ENCODE results near the gene ATP2A3. TPM values are rescaled to one million over a fixed set of nuclear protein-coding genes. Genes with fewer than 3 reads are reported as not detected.

The ATP2A3 gene
- total RNA-seq, 4 donors from 2014 or later, result 8.5 to 60.7 (median 36.4) TPM

DNA sequence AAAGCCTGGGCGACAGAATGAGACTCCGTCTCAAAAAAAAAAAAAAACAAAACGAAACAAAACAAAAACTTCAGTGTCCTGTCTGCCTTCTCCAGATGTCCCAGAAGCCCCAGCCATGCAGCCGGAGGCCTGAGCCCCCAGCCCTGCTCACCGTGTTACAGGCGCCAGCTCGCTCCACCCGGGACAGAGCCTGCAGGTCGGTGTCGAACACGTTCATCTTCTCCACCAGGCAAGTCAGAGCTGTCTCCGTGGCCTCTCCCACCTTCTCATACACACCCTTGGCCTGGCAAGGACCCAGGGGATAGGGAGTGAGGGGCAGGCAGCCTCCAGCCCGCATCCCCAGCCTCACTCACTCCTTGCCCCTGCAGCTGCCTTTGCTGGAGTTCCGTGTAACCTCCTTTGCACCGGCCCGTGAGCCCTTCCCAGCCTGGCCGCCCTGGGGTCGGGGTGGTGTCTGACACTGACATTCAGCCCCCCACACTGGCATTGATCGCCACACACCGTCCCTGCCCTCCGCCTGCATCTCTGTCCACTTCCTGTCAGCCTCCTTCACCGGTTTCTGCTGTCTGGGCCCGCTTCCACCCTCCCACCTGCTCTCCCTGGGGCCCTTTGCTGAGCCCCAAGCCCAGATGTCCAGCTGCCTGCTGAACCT is 20.9 kb downstream of the ATP2A3 start:
- 71 to 76% methylated on average over 23 of the region's 23 CpGs for WGBS, 2 donors
- DNase-seq (ENCODE audit: low spot score in 2 of 2), result no peak
- TF ChIP-seq, protein P1, sequence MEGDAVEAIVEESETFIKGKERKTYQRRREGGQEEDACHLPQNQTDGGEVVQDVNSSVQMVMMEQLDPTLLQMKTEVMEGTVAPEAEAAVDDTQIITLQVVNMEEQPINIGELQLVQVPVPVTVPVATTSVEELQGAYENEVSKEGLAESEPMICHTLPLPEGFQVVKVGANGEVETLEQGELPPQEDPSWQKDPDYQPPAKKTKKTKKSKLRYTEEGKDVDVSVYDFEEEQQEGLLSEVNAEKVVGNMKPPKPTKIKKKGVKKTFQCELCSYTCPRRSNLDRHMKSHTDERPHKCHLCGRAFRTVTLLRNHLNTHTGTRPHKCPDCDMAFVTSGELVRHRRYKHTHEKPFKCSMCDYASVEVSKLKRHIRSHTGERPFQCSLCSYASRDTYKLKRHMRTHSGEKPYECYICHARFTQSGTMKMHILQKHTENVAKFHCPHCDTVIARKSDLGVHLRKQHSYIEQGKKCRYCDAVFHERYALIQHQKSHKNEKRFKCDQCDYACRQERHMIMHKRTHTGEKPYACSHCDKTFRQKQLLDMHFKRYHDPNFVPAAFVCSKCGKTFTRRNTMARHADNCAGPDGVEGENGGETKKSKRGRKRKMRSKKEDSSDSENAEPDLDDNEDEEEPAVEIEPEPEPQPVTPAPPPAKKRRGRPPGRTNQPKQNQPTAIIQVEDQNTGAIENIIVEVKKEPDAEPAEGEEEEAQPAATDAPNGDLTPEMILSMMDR (IDR thresholded peaks at IDR 0.05), result no peak
- no peak for TF ChIP-seq POLR2A (IDR thresholded peaks at IDR 0.05)

DNA sequence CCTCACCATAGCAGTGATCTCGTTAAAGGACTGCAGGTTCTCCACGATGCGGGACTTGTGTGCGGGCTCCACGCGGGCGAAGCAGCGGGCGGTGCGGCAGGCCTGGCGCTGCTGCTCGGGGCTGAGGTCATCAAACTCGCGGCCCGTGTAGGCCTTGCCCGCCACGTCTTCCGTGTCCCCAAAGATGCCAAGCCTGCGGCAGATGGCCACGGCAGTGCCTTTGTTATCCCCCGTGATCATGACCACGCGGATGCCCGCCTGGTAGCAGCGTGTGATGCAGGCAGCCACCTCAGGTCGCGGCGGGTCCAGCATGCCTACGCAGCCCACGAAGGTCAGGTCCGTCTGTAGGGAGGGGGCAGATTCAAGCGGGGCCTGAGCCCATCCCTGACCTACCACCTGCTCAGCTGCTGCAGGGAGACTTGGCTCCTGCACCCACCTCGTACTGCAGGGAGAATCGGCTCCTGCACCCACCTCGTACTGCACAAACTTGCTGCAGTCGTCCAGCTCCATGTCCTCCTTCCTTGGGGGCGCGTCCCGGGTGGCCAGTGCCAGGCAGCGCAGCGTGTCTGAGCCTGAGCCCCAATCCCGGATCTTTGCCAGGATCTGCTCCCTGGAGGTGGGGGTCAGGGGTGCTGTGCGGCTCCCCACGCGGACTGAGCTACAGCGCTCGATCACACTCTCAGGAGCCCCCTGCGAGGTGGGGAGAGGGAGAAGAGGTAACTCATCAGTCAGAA is 23.1 kb downstream of the ATP2A3 start:
- 92 to 93% methylated on average over 38 to 46 of the region's 48 CpGs for WGBS, 2 donors

More for the DNA sequence above, 20.9 kb downstream of the ATP2A3 start:
- H3K4me3 ChIP-seq (ENCODE audit: low read depth, poor library complexity, severe bottlenecking), result no peak overlapping the region
- intact Hi-C loops (cut with DNase I; ENCODE audit: low total_unique reads), result no loop called here

DNA sequence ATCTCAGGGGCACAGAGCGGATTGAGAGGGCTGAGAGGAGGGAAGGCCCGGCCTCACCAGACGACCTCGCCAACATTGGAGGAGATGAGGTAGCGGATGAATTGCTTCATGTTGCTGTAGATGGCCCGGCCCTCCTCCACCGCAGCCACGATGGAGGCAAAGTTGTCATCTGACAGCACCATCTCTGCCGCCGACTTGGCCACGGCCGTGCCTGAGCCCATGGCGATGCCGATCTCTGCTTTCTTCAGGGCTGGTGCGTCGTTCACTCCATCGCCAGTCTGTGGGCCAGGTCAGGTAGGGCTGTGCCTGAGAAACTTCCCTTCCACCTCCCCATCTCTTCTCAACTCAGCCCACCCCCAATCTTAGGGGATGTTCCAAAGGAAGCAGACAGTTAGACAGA is 26.9 kb downstream of the ATP2A3 start:
- DNase-seq (ENCODE audit: low spot score in 2 of 2), result no peak
- H3K4me3 ChIP-seq (ENCODE audit: low read depth, poor library complexity, severe bottlenecking), result no peak overlapping the region
- TF ChIP-seq, protein P1 (IDR thresholded peaks at IDR 0.05), result no peak
- TF ChIP-seq POLR2A (IDR thresholded peaks at IDR 0.05), result no peak
- WGBS, 2 donors, result 95 to 98% methylated on average over 17 of the region's 17 CpGs
- intact Hi-C loops (cut with DNase I; ENCODE audit: low total_unique reads), result no loop called here

More for the DNA sequence above, 23.1 kb downstream of the ATP2A3 start:
- no peak for DNase-seq (ENCODE audit: low spot score in 2 of 2)
- intact Hi-C loops (cut with DNase I; ENCODE audit: low total_unique reads), result no loop called here
- TF ChIP-seq POLR2A (IDR thresholded peaks at IDR 0.05), result no peak
- TF ChIP-seq, protein P1 (IDR thresholded peaks at IDR 0.05), result no peak
- no peak overlapping the region for H3K4me3 ChIP-seq (ENCODE audit: low read depth, poor library complexity, severe bottlenecking)

DNA sequence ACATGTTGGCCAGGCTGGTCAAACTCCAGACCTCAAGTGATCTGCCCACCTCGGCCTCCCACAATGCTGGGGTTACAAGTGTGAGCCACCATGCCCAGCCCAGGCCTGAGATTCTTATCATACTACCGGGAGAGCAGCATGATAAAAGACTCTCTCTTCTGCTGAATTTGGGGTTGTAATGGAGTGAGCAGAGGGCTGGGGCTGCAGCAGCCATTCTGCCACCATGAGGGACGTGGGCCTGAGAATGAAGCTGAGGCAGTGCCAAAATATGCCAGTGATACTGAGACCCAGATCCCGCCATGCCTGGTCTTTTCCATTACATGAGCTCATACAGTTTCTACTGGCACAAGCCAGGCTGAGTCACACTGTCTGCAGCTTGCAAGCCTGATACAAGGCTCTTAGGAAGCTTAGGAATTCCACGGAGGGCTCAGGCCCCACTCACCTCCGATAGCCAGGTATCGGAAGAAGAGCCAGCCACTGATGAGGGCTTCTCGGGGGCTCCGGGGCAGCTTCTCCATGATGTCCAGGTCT is 28.3 kb downstream of the ATP2A3 start:
- no peak for DNase-seq (ENCODE audit: low spot score in 2 of 2)
- intact Hi-C loops (cut with DNase I; ENCODE audit: low total_unique reads), result no loop called here
- no peak overlapping the region for H3K4me3 ChIP-seq (ENCODE audit: low read depth, poor library complexity, severe bottlenecking)

DNA sequence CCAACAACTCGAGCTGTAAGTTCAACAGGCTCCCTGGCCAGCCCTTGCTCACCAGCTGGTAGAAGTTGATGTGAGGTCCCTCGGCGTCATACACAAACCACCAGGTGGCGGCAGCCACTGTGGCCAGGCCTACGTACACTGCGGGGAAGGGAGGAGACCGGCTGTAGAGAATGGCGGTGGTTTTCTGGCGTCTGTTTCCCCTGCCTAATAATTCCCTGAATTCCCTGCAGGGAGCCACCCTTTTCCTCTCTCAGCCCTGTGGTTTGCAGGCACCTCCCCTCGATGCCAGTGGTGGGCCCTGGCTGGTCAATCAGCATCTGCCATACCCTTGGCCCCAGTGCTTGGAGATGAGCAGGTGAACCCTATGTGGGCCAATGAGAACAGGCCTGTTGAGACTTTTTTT is 29.1 kb downstream of the ATP2A3 start:
- peak in 1 of 2 donors; percentile 36 for DNase-seq (ENCODE audit: low spot score in 2 of 2)
- intact Hi-C loops (cut with DNase I; ENCODE audit: low total_unique reads), result no loop called here
- no peak for TF ChIP-seq POLR2A (IDR thresholded peaks at IDR 0.05)
- TF ChIP-seq, protein P1 (IDR thresholded peaks at IDR 0.05), result no peak

More for the DNA sequence above, 28.3 kb downstream of the ATP2A3 start:
- 83 to 96% methylated on average over 7 to 9 of the region's 9 CpGs for WGBS, 2 donors
- TF ChIP-seq POLR2A (IDR thresholded peaks at IDR 0.05), result no peak
- TF ChIP-seq, protein P1 (IDR thresholded peaks at IDR 0.05), result no peak

More for the DNA sequence above, 29.1 kb downstream of the ATP2A3 start:
- 32 to 34% methylated on average over 10 of the region's 10 CpGs for WGBS, 2 donors
- no peak overlapping the region for H3K4me3 ChIP-seq (ENCODE audit: low read depth, poor library complexity, severe bottlenecking)
